Measurements from ENCODE around the gene MLLT10.
A peak's percentile ranks its signal among the peaks of the same experiment; 100 is the strongest.
"Not testable (repeated sequence)": the region's sequence is repeated elsewhere in the genome, so short reads cannot be mapped to it uniquely, and the experiment has no call there.

Gene MLLT10

DNA sequence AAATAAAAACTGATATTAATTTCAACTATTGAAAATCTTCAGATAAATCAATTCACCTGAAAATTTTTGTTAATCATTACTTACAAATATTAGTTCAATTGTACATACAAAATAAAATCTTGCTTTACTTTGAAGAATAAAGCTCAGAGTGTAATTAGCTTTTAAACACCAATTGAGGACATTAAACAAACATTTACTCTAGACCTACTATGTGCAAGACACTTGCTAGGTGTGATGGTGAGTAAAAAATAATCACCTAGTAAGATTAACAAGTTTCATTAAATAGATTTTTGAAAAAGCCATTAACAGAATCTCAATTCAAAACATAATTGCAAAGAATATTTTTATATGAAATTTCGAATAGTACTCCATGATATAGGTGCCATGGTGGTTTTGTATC, 3.9 kb upstream of the MLLT10 start:
- H3K4me1 ChIP-seq (ENCODE audit: insufficient read depth, low read length) = peaks cover 52% of the 10 kb centered on the region

DNA sequence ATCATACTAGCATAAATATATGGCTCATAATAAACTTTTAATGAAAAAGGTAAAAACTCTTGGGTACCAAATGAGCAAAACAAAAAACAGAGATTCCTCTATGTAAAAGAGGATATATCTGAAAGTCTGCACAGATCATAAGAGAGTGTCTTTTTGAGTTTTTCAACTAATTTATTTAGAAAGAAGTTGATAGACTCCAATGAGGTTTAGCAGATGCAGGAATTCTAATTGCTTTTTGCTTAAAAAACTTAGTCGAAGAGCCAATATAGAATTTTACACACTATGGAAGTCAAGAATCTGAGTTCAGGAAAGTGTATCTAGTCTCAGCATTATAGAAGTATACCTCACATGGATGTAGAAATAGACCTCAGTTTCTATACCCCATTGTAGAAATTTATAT, 3.4 kb upstream of the MLLT10 start:
- Histone ChIP-seq H3K9me3 (ENCODE audit: low read length) (no peaks in the 10 kb centered on the region), H3K4me3 (ENCODE audit: low read length) (no peak overlapping the region), H3K36me3 (ENCODE audit: insufficient read depth, low read length) (no peaks in the 10 kb centered on the region)

More for the DNA sequence above, 3.9 kb upstream of the MLLT10 start:
- no peak overlapping the region for H2AFZ ChIP-seq (ENCODE audit: low read depth, low read length)
- no peaks in the 10 kb centered on the region for H3K36me3 ChIP-seq (ENCODE audit: insufficient read depth, low read length)
- H3K27me3 ChIP-seq (ENCODE audit: insufficient read depth, low read length) = no peaks in the 10 kb centered on the region
- H3K9me3 ChIP-seq (ENCODE audit: low read length) = no peaks in the 10 kb centered on the region
- H3K4me3 ChIP-seq (ENCODE audit: low read length) = no peak overlapping the region

DNA sequence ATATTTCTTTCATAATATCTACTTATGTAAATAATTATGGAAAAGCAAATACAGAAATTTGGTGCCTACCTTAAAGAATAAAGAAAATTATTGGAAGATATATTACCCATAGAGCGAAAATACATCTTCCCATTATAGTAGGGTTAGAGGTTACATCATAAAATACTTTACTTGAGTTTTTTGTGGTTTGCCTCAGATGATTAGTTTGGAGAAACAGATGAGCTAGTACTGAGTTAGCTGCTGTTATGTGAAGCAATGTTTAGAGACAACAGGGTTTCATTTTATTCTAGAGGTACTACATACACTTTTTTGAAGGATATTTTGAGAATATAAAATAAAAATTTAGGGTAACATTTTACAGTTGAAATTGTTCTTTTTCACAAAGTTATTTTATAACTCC, 2.9 kb upstream of the MLLT10 start:
- H3K4me3 ChIP-seq (ENCODE audit: low read length) = no peak overlapping the region
- peaks cover 60% of the 10 kb centered on the region for H3K4me1 ChIP-seq (ENCODE audit: insufficient read depth, low read length)
- no peaks in the 10 kb centered on the region for H3K36me3 ChIP-seq (ENCODE audit: insufficient read depth, low read length)
- no peak overlapping the region for H2AFZ ChIP-seq (ENCODE audit: low read depth, low read length)
- H3K27me3 ChIP-seq (ENCODE audit: insufficient read depth, low read length) = no peaks in the 10 kb centered on the region
- H3K9me3 ChIP-seq (ENCODE audit: low read length) = no peaks in the 10 kb centered on the region

More for the DNA sequence above, 3.4 kb upstream of the MLLT10 start:
- Histone ChIP-seq H3K27me3 (ENCODE audit: insufficient read depth, low read length) (no peaks in the 10 kb centered on the region), H3K4me1 (ENCODE audit: insufficient read depth, low read length) (peaks cover 55% of the 10 kb centered on the region), H2AFZ (ENCODE audit: low read depth, low read length) (no peak overlapping the region)

DNA sequence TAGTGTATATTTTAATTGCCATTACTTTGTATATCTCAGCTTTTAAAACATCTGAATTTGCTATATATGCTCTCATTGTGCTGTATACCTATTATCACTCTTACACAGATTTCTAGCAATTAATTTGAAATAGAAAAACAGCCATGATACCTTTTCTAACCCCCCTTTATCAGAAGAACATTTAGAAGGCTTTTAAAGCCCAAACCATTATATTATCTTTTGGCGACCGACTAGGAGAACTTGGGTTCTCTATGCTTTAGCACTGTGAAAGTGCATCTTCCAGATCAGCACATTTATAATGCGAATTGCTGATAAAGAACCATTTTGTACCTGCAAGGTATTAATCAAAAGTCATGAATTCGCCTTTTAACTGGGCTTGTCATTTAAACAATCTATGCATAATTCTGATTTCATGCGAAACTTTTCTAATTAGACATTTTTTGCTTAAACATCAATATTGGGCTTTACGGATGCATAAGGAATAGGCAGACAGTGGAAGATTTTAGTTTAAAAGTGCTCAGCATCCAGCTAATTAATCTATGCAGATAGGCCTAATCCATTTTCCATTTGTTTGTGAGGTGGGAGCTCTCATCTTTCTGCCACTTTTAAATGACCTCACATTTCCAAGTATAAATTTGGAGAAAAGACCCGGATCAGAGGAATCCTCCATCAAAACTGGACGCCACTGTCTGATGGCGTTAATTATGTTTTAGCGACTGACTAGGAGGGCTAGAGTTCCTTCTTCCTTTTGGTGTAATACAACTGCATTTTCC, 1.2 kb upstream of the MLLT10 start:
- Histone ChIP-seq H2AFZ (ENCODE audit: low read depth, low read length) (no peak overlapping the region), H3K36me3 (ENCODE audit: insufficient read depth, low read length) (peaks cover 4% of the 10 kb centered on the region), H3K4me3 (ENCODE audit: low read length) (peak overlapping the region; percentile 51), H3K9me3 (ENCODE audit: low read length) (no peaks in the 10 kb centered on the region), H3K4me1 (ENCODE audit: insufficient read depth, low read length) (peaks cover 63% of the 10 kb centered on the region), H3K27me3 (ENCODE audit: insufficient read depth, low read length) (no peaks in the 10 kb centered on the region)

DNA sequence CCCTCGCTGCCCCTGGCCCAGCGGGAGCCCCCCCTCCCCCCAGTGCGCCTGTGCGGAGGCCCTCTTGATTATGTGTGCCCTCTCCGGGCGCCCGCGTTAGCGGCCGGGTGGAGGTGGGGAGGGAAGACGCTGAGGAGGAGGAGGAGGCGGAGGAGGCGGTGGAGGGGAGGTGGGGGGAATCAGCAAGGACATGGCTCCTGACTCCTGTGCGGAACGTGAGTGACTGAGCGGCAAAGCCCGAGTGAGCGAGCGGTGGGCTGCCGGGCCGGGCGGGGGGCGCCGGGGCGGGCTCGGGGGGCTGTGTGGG, 201 bp downstream of the MLLT10 start:
- Histone ChIP-seq H3K27me3 (ENCODE audit: insufficient read depth, low read length) (no peaks in the 10 kb centered on the region), H3K4me3 (ENCODE audit: low read length) (peak overlapping the region; percentile 88)

DNA sequence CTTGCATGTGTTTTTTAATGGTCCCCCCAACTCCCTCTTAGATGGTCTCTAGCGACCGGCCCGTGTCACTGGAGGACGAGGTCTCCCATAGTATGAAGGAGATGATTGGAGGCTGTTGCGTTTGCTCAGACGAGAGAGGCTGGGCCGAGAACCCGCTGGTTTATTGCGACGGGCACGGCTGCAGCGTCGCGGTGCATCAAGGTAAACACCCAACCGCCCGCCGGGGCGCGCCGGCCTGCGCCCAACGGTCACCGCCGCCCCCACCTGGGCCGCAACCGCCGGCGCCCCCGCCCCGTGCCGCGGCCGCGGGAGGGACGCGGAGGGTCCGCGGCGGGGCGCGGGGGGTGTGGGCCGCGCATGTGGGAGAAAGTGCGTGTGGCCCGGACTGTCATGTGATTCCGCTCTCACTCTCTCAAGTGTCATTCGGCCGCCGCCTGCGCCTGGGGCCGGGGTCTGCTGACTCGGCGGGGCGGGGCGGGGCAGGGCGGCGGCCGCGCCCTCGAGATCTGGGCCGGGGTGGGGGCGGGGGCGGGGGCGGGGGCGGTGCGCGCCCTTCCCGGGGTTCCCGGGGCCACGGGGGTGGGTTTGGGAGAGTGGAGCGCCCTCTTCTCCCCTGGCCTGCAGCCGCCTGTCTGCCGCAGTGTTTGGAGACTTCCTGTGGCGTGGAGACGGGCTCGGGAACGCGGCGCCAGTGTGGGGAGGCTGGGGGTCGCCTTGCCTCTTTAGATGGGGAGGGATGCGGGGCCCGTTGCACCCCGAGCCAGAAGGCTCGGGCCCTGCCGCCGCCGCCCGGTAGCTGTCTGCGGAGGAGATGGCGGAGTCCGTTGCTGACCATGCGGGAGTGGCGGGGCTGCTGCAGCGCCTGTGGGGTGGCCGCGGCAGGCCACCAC, 817 bp downstream of the MLLT10 start:
- peaks cover 44% of the 10 kb centered on the region for H3K4me1 ChIP-seq (ENCODE audit: insufficient read depth, low read length)
- H3K27me3 ChIP-seq (ENCODE audit: insufficient read depth, low read length) = no peaks in the 10 kb centered on the region
- no peaks in the 10 kb centered on the region for H3K9me3 ChIP-seq (ENCODE audit: low read length)
- H3K36me3 ChIP-seq (ENCODE audit: insufficient read depth, low read length) = peaks cover 19% of the 10 kb centered on the region
- H2AFZ ChIP-seq (ENCODE audit: low read depth, low read length) = no peak overlapping the region
- H3K4me3 ChIP-seq (ENCODE audit: low read length) = peak overlapping the region; percentile 88

More for the DNA sequence above, 201 bp downstream of the MLLT10 start:
- no peak overlapping the region for H2AFZ ChIP-seq (ENCODE audit: low read depth, low read length)
- no peaks in the 10 kb centered on the region for H3K9me3 ChIP-seq (ENCODE audit: low read length)
- peaks cover 17% of the 10 kb centered on the region for H3K36me3 ChIP-seq (ENCODE audit: insufficient read depth, low read length)
- peaks cover 50% of the 10 kb centered on the region for H3K4me1 ChIP-seq (ENCODE audit: insufficient read depth, low read length)

DNA sequence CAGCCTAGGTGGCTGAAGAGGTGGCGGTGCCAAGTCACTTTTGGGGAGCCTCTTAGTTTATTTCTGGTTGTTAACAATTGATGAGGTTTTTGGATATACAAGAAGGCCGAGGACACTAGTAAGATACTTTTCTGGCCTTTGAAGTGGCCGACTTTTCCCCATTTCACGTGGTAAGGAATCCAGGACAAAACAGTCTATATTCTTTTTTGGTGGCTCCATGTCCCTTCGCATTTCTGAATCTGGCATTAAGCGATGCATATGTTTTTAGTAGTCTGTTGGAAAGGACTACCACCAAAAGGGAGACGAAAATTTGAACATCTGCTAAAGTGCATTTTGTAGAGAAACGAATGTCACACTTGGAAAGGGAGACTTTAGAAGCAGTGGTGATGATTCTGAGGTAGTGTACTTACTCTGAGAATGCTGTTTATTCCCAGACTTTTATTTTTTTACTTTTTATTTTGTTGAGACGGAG, 1.5 kb downstream of the MLLT10 start:
- no peaks in the 10 kb centered on the region for H3K9me3 ChIP-seq (ENCODE audit: low read length)
- peak overlapping the region; percentile 88 for H3K4me3 ChIP-seq (ENCODE audit: low read length)
- H3K36me3 ChIP-seq (ENCODE audit: insufficient read depth, low read length) = peaks cover 25% of the 10 kb centered on the region
- H2AFZ ChIP-seq (ENCODE audit: low read depth, low read length) = no peak overlapping the region
- H3K27me3 ChIP-seq (ENCODE audit: insufficient read depth, low read length) = no peaks in the 10 kb centered on the region
- H3K4me1 ChIP-seq (ENCODE audit: insufficient read depth, low read length) = peaks cover 42% of the 10 kb centered on the region

DNA sequence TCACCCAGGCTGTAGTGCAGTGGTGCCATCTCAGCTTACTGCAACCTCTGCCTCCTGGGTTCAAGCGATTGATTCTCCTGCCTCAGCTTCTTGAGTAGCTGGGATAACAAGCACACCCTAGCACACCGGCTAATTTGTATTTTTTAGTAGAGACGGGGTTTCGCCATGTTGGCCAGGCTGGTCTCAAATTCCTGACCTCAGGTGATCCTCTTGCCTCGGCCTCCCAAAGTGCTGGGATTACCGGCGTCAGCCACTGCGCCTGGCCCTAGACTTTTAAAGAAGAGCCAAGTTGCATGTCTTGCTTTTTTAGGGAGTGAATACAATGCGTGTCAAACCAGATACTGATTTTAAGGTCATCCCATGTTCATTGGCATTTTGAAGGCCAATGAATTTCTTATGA, 1.9 kb downstream of the MLLT10 start:
- H2AFZ ChIP-seq (ENCODE audit: low read depth, low read length); H3K9me3 ChIP-seq (ENCODE audit: low read length); H3K27me3 ChIP-seq (ENCODE audit: insufficient read depth, low read length): not testable (repeated sequence)
- Histone ChIP-seq H3K4me3 (ENCODE audit: low read length) (peak overlapping the region; percentile 88), H3K4me1 (ENCODE audit: insufficient read depth, low read length) (peaks cover 38% of the 10 kb centered on the region), H3K36me3 (ENCODE audit: insufficient read depth, low read length) (peaks cover 29% of the 10 kb centered on the region)

DNA sequence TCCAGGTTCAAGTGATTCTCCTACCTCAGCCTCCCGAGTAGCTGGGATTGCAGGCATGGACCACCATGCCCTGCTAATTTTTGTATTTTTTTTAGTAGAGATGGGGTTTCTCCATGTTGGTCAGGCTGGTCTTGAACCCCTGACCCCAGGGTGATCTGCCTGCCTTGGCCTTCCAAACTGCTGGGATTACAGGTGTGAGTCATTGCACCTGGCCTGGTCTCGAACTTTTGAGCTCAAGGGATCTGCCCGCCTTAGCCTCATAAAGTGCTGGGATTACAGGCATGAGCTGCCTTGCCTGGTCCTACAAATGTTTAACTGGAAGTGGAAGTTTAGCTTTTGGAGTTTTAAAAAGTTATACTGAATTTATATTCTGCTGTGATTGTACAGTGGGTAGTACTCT, 2.8 kb downstream of the MLLT10 start:
- Histone ChIP-seq H3K36me3 (ENCODE audit: insufficient read depth, low read length) (peaks cover 38% of the 10 kb centered on the region), H3K9me3 (ENCODE audit: low read length) (peaks cover 2% of the 10 kb centered on the region), H2AFZ (ENCODE audit: low read depth, low read length) (no peak overlapping the region), H3K27me3 (ENCODE audit: insufficient read depth, low read length) (no peaks in the 10 kb centered on the region), H3K4me1 (ENCODE audit: insufficient read depth, low read length) (peaks cover 29% of the 10 kb centered on the region), H3K4me3 (ENCODE audit: low read length) (no peak overlapping the region)

DNA sequence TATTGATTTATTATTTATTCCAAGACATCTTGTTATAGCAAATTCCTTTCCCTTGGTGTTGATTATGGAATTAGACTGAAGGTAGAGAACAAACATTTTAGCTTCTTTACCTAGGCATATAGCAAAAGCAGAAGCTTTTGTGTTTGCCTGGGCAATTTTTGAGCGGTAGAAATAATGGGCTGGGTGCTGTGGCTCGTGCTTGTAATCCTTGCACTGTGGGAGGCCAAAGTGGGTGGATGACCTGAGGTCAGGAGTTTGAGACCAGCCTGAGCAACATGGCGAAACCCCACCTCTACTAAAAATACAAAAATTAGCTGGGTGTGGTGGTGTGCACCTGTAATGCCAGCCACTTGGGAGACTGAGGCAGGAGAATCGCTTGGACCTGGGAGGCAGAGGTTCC, 6.7 kb downstream of the MLLT10 start:
- H3K4me1 ChIP-seq (ENCODE audit: insufficient read depth, low read length); H2AFZ ChIP-seq (ENCODE audit: low read depth, low read length): not testable (repeated sequence)
- peaks cover 75% of the 10 kb centered on the region for H3K36me3 ChIP-seq (ENCODE audit: insufficient read depth, low read length)

DNA sequence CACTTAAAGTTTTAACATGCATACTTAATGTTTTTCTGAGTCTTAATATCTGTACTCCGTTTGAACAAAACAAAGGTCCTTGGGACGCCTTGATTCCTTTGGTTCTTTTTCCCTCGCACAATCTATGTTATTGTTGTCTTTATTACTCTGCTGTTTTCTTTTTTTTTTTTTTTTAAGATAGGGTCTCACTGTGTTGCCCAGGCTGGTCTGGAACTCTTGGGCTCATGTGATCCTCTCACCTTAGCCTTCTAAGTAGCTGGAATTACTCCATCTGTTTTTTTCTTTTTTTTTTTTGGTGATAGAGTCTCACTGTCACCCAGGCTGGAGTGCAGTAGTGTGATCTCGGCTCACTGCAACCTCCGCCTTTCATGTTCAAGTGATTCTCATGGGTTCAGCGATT, 13.2 kb downstream of the MLLT10 start:
- Histone ChIP-seq H3K9me3 (ENCODE audit: low read length) (peaks cover 11% of the 10 kb centered on the region), H3K36me3 (ENCODE audit: insufficient read depth, low read length) (peaks cover 76% of the 10 kb centered on the region), H3K27me3 (ENCODE audit: insufficient read depth, low read length) (no peaks in the 10 kb centered on the region), H2AFZ (ENCODE audit: low read depth, low read length) (no peak overlapping the region), H3K4me3 (ENCODE audit: low read length) (no peak overlapping the region), H3K4me1 (ENCODE audit: insufficient read depth, low read length) (no peaks in the 10 kb centered on the region)

More for the DNA sequence above, 6.7 kb downstream of the MLLT10 start:
- not testable (repeated sequence) for H3K4me3 ChIP-seq (ENCODE audit: low read length); H3K27me3 ChIP-seq (ENCODE audit: insufficient read depth, low read length)
- peaks cover 11% of the 10 kb centered on the region for H3K9me3 ChIP-seq (ENCODE audit: low read length)

DNA sequence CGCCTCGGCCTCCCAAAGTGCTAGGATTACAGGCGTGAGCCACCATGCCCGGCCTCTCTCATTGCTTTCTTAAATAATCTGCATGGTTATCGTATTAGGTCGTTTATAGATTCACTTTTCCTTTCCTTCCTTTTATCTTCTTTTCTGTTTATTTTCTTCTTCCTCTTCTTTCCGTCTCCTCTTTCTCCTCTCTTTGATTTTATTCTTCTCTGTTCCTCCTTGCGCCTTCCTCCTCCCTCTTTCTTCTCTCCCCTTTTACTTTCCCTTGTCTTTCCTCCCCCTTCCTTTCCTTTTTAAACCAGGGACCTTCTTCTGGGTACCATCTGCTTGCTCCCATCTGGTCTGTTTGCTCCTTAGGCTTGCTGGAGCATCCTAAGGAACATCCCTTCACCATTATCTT, 18.6 kb downstream of the MLLT10 start:
- Histone ChIP-seq H3K9me3 (ENCODE audit: low read length) (peaks cover 2% of the 10 kb centered on the region), H3K36me3 (ENCODE audit: insufficient read depth, low read length) (peaks cover 65% of the 10 kb centered on the region), H3K27me3 (ENCODE audit: insufficient read depth, low read length) (no peaks in the 10 kb centered on the region), H3K4me3 (ENCODE audit: low read length) (no peak overlapping the region), H3K4me1 (ENCODE audit: insufficient read depth, low read length) (no peaks in the 10 kb centered on the region), H2AFZ (ENCODE audit: low read depth, low read length) (no peak overlapping the region)

DNA sequence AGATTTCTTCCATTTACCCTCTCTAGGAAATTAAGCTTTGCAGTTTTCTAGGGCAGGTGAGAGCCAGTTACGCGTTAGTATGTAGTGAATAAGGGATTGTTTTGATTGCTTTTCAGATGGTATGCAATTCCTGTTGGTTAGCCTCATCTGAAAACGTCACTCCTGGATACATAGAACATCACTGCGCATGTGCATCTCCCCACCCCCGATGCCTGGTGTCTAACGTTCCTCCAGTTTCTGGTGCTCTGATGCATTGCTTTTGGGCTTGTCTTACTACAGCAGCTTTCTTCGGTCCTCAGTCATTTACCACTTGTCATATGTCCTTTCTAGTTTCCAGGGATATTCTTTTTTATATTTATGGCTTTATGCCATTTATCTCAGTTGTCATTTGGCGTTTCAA, 22.5 kb downstream of the MLLT10 start:
- Histone ChIP-seq H3K36me3 (ENCODE audit: insufficient read depth, low read length) (peaks cover 70% of the 10 kb centered on the region), H3K4me3 (ENCODE audit: low read length) (no peak overlapping the region), H3K27me3 (ENCODE audit: insufficient read depth, low read length) (no peaks in the 10 kb centered on the region), H3K9me3 (ENCODE audit: low read length) (peaks cover 9% of the 10 kb centered on the region), H3K4me1 (ENCODE audit: insufficient read depth, low read length) (no peaks in the 10 kb centered on the region), H2AFZ (ENCODE audit: low read depth, low read length) (no peak overlapping the region)

Measured in neuron (in vitro differentiated cells).